Left forelimb (tissue), 1 donor: ENCODE measurements around the gene CBLN1.
A peak's percentile ranks its signal among the peaks of the same experiment; 100 is the strongest.

Experiments used
- DNase-seq: peaks from one replicate; pipeline ENCODE4 v3.0.0-alpha.2; 2018; ENCODE audit warnings: low spot score

Gene CBLN1

DNA sequence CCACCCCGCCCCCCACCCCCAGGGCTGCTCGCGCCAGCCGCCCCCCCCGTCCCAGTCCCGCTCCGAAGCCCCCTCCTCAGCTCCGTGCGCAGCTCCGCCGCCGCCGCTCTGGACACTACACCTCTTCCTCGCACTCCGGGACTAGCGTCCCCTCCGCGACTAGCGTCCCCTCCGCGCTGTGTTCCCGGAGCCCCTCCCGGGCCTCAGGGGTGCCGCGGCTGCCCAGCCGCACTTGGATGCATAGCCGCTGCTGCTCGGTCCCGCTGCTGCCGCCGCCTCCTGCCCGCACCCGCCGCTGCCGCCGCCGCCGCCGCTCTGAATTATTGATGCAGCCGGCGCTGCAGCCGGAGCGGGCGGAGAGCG is at the start of gene CBLN1:
CBLN1 (minus strand) TSS at position 359 of the 363 bp plus-strand sequence. CDS start 373 bp downstream, outside the sequence.
- DNase-seq, result no peak

DNA sequence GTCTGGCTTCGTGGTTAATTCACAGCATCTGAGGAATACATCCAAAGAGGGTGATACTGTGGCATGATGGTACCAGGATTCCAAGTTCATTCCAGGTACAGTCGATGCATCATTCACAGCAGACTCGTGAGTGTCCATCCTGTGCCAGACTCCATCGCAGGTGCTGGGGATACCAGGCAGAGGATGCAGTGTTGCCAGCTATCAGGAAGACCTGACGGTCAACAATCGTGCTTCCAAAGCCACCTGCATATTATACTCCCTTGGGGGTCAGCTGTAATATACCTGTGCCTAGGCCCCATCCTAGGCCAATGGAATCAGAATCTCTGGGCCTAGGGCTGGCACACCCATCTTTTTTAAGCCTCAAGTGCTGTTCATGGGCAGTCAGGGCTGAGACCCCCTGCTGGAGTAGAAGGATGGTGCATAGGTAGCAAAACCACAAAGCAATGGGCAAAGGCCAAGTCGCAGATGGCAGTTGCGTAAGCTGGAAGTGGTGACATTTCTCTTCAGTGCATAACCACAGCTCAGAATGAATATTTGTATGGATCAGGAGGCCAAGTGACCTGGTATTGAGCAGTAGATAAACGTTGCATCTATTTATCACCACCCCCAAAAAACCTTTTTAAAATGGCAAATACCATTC is 49.0 kb upstream of the CBLN1 start:
- no peak for DNase-seq

DNA sequence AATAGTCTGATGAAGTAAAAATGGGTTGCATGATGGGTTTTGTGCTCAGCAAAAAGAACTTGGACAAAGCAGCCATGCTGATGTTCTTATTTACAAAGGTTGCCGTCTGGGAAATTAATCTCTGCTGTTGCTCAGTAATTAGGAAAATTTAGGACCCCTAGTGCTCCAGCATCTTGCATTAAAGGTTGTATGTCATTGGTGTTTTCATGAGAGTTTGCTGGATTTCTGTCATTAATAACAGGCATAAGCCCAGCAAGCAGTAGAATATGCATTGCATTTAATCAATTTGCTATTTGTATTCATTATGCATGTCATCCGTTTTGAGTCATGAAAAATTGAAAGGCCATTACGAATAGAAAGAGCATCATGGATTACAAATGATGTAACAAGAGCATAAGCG is 46.7 kb upstream of the CBLN1 start:
- no peak for DNase-seq

DNA sequence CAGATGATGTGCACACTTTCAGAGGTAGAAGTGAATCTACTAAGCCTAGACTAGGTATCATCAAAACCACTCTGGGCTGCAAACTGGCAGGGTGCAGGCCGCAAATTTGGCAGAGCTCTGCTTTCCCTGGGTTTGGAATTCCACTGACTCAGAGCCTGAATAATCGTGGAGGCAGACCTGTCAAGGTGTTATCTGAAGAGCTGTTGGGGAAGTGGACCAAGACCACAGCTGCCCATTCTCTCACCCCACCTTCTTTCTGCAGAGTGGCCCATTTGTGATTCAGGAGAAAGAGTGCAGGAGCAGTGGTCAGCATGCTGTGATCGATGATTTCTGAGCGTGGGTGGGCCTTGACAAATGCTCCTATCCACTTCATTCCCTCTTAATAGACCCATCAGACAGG is 45.8 kb upstream of the CBLN1 start:
- DNase-seq, result no peak

DNA sequence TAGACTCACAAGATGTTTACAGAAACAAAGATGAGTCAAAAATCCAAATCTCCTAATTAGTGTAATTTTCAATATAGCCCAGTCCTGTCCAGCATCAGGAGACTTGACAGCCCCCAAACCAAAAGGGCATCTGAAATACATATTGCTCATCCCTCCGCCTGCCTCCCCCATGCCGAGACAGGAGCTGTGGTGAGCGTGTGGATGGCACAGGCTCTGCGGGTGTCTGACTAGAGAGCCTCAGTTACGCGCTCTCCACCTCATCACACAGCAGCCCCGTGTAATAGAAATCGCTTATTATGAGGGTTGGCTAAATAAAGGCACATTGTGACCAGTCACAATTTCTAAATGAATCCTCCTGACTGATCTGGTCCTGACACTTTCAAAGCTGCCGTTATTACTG is 43.1 kb upstream of the CBLN1 start:
- DNase-seq, result no peak

DNA sequence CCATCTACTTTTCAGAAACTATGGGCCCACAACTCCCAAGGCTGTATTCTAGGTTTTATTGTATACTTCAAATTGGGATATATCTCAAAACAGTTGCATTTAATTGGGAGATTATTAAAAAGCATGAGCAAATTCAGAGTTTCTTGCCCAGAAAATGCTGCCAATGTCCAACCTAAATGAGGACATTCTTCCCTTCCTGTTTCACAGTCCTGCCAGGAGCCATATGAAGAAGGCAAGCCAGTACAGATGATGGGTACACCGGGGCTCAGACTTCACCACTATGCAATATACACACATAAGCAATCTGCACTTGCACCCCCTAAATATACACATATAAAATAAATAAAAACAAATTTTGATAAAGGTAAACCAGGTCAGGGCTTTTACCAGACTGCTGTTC is 34.0 kb upstream of the CBLN1 start:
- no peak for DNase-seq

DNA sequence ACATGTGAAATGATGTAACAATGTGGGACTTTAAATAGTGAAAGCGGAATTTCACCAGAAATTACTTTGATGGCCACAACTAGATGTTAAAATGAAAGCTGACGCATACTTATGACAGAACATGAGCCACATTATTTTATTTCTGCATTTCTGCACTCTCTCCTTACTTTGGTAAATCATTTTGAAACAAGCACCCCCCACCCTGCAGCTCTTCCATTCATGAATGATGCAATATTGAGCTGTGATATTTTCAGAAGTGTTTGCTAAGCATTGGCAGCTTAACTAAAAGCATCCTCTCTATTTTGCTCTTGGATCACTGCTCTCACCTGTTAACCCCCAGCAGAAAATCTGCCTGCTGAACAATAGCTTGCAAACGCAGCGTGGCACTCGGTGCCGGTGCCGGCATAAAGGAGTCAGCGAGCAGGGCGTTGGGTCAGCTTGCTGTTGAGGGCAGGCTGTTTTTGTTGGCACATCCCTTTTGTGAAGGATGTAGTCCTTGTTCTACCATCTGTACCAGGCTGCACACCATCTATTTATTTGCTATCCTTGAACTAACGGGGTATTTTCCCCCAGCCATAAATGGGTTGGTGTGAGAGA is 30.8 kb upstream of the CBLN1 start:
- DNase-seq, result no peak

DNA sequence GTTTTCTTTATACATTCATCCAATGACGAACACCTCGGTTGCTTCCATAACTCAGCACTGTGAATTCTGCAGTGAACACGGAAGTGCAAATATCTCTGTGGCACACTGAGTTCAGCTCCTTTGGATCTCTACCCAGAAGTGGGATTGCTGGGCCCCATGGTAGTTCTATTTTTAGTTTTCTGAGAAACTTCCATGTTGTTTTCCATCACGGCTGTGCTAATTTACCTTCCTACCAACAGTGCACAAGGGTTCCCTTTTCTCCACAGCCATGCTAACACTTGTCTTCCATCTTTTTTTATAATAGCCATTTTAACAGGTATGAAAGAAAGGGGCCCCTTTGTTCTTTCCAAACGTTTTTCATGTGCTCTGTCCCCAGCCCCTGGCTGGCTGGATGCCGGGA is 30.2 kb upstream of the CBLN1 start:
- DNase-seq, result no peak

DNA sequence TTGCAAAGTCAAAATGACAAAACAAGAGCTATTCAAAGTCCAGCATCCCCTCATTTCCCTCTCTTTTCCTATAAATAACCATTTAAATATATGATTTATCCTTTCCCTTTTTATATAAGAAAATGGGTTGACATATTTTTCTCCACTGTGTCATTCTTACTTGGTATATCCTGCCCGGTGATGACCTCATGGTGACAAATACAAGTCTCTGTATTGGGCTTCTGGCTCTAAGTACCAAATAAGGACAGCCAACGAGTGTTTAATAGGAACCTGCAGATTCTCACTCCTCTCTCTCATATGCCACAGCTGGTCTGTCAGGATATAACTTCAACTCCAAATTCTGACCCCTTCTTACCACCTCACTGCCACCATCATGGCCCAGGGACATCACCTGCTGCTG is 25.5 kb upstream of the CBLN1 start:
- DNase-seq, result no peak

DNA sequence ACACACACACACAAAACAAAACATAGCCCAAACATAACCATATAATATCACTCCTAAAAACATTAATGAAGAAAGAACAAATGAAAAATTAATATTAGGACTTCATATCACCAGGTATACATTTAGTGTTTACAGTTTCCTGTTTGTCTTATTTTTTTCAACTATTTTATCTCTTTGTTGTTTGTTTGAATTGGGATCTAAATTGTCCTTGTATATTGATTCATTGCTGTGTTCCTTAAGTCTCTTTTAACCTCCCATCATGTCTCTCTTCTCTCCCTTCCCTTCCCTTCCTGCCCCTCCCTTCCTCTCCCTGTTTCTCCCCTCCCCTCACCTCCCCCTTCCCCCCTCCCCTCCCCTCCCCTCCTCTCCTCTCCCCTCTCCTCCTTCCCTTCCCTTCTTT is 23.8 kb upstream of the CBLN1 start:
- no peak for DNase-seq

DNA sequence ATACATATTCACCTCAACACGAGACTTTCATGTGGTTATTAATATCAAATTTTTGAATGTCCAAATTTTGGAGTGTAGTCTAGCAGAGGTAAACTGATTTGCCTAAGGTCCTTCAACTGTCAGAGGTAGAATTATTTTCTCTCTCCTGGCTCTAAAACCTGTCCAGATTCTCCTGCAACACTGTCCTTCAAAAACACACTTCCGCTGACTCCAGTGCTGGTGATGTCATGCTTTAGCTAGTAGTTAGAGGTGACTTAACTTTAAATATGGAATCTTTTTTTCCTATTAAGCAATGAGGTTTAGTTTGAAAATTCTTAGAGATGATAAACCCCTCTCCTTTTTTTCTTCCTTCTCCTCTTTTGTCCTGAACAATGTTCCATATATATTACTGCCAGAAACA is 10.8 kb upstream of the CBLN1 start:
- DNase-seq, result no peak

DNA sequence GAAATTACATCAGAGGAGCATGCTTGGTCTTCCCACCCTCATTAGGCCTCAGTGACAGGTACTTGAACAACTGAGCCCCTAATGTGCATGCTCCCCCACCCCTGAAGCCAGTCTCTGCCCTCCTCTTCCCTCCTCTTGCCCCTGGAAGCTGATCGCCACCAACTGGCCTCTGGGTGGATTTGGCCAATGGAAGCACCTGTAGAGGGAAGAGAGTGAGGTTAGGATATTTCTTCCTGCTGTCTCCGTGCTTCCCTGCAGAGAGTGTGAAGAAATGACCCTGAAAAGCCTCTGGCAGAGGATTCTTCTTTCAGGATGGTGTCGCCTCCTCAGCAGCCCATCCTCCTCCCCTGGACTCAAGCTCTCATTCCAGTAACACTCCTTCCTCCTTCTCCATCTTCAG is 5.9 kb upstream of the CBLN1 start:
- DNase-seq, result no peak

DNA sequence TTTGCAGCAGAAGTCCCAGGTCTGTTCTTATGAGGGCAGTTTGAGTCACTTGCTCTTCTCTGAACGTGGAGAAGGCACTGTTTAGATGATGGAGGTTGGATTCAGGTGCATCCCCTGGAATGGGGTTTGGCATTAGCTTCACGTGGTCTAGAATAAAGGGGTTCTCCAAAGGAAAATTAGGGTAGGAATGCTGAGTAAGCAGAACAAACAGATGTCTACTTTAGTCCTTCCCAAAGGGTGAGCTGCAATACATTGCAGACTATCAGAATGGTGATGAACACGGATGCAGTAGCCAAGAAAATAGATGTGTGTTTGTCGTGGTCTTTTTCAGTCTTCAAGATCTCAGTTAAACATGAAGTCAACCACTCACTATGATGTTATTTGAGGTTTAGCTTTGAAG is 3.3 kb upstream of the CBLN1 start:
- DNase-seq, result no peak

DNA sequence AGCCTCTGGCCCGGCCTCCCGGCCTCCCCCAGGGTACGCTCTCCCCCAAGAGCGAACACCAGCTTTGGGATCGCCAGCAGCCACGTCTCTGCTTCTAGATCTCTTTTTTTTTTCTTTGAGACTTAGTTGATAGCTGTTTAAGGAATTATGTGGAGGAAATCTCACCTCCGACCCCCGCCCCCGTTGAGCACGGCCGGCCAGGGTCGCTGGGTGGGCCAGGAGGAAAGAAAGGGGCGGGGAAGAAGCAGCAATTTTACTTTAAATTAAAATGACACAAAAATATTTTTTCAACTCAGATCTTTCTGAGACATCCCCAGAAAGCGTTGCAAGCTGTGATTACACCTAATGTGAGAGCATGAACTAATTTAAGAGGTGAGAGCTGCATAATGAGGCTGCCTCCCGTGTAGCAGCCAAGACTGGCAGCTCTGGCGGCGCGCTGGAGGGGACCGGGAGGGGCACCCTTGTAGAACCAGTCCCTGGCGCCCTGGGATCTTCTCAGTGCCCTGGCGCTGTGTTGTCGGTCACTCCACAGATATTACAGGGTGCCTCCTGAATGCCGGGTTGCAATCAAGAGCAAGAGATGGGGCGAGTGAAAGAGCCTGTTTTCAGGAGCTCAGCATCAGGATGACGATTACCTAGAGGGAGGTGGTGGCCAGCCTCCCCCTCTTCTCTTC is 1.9 kb upstream of the CBLN1 start:
- DNase-seq, result no peak

DNA sequence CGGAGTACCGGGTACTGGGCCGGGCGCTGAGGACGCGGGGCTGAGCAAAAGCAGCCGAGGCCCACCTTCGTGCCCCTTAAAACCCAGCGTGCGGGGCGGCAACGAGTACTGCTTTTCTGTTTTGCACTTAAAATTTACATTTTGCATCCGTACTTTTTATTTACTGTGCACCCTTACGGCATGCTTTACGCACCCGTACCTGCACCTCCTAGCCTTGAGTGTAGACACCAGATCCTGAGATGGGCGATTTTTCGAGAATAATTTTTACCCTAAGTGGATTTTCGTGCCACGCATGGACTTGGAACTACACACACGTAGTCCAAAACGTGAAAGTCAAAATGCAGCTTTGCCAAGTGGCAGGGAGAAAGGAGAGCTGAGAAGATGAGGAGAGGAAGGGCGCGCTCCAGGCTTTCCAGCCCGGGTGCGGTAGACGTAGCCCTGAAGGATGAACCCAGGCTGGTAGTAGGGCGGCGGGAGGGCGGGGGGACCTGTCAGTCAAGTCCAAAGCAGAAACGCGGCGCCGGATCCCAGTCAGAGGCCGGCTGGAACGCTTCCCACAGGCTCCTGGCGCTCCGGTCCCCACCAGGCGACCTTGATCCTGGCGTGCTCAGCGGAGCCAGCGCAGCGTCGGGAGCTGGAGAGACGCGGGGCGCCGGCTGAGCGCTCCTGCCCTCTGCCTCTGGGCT is 1.2 kb upstream of the CBLN1 start:
- no peak for DNase-seq

DNA sequence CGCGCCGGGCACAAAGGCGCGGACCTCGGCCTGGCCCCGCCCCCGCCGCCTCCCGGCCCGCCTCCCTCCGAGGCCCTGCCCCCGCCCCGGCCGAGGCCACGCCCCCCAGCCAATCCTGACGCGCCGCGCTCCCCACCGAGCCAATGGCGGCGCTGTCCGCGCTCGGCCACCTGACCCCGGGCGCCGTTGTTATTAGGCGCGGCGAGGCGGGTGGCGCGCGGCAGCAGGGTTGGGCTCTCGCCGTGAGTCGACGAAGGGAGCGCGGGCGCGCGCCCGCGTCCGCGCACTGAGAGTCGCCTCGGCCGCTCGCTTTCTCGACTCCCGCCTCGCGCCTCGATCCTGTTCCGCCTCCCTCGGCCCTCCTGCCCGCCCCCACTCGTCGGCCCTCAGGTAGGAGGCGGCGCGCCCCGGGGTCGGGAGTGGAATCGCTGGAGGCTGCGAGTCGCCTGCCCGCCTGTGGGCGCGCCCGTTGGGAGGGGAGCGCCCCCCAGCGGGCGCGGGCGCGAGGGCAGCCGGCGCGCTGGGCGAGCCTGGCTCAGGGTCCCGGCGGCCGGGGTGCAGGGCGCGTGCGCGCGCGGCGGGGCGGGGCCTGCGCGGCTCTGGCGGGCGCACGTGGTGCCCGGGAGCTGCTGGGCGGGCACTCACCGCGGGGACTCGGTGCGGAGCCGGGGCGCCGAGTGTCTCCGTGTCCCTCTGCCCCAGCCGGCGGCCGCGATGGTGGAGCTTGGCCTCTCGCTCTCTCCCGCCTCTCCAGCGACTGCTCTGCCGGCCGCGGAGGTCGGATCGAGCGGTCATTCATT is 405 bp upstream of the CBLN1 start:
- peak; percentile 85 for DNase-seq

DNA sequence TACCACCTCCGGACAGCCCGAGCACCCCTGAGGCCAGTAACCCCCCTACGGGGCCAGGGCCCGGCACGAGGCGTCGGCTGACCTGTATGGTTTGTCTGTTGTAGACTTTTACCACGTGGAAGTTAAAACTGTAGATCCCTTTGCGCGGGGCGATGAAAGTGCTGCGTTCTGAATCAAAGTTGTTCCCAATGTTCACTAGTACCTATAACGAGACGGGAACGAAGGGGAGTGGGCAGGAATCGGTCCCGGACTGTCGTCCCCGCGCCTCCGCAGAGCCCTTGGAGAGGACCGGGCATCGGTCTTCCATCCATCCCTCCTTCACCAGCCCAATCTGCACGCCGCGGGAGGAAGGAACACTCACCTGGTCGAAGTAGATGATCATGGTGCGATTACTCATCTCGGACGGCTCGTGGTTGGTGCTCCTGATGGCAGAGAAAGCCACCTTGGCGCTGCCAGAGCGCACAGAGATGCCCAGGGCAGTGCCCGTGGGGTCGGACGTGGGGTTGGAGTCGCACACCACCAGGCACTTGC is 732 bp downstream of the CBLN1 start:
- DNase-seq, result no peak

DNA sequence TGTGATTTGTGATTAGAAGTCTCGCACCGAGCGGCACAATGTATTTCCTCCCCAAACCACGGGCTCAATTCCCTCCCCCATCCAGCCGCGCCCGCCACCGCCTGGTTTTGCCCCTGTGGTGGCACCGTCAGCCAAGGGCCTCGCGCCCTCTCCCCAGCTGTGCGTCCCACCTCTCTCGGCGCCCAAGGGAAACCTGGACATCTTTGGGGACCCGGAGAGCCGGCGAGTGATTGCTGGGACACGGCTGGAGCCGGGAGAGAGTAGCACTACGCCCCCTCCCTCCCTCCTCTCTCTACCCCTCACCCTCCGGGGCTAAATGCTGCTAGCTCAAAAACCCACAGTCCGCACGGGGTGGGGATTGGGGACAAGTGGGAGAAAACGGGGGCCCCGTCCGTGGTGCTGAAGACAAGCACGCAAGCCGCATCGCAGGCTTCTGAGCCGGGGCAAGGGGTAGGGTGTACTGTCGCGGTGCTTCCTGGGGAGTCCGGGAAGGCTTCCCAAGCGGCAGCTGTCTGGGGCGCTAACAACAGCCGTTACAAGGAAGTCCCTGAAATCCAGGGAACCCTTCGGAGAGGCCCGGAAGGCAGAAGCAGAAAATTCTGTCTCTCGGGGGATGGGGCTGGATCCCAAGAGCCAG is 1.4 kb downstream of the CBLN1 start:
- DNase-seq, result no peak

DNA sequence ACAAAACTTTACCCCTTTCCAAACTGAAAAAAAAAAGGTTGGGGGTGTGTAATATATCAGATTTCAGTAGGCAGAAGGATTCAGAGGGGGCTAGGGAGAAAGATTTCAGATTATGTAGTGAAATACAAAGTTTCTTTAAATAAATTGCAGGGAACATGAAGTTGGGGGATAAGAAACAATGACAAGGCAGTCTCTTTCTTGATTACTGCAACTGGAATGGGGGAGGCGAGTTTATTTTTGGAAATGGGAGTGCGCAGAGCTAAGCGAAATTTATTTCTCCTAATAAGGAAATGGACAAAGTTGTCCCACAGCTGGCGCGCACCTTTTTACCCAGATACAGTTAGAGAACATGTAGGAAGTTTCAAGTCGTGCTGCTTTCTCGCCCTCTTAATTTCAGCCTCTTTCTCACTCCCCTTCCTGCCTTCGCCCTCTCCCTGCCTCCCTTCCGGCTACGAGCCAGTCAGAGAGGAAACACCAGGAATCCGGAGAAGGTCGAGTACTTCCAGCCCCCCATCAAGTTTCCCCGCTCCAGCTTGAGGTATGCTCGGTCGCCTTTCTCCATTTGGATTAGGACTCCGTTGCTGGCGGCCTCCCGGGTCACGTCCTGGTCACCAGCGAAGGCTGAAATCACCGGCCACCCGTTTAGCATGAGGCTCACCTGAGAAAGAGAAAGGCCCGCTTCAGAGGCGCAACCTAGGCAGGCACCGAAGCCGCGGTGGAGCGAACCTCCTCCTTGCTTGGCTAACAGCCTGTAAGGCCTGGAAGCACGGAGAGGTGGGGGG is 2.5 kb downstream of the CBLN1 start:
- no peak for DNase-seq

DNA sequence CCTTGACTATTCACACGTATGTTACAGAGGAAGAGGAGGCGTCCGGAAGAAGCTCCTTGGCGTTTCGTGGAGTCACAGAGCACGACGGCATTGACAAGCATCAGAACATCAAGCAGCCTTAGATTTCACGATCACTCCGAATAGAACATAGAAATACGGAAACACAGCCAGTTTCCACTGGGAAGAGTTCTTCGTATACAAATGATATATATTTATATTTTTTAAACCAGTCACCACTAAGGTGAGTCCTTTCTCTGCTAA is 3.1 kb downstream of the CBLN1 start:
- DNase-seq, result no peak
